ENCODE data around the gene ST3GAL3.
"Not testable (repeated sequence)": the region's sequence is repeated elsewhere in the genome, so short reads cannot be mapped to it uniquely, and the experiment has no call there.

The ST3GAL3 gene

GRCh38 chr1:43719063-43719462, 11.7 kb downstream of the ST3GAL3 start:
- Histone ChIP-seq H3K27me3 (ENCODE audit: insufficient read depth, low read length, poor library complexity) (no peaks in the 10 kb centered on the region), H3K27ac (ENCODE audit: low read length) (no peak overlapping the region), H3K4me2 (ENCODE audit: insufficient read depth, low read length) (no peak overlapping the region), H3K9ac (ENCODE audit: low read depth, low read length) (no peak overlapping the region), H3K36me3 (ENCODE audit: insufficient read depth, low read length) (peaks cover 5% of the 10 kb centered on the region; the same call in 1 of the 2 replicates), H3K9me3 (ENCODE audit: insufficient read depth, low read length, severe bottlenecking) (no peaks in the 10 kb centered on the region), H3K4me1 (ENCODE audit: insufficient read depth, low read length) (no peaks in the 10 kb centered on the region), H2AFZ (ENCODE audit: low read depth, low read length) (no peak overlapping the region), H4K20me1 (ENCODE audit: insufficient read depth, low read length) (no peaks in the 10 kb centered on the region; the same call in 1 of the 2 replicates), H3K79me2 (ENCODE audit: insufficient read depth, low read length) (peaks cover 15% of the 10 kb centered on the region; the same call in 1 of the 2 replicates), H3K4me3 (ENCODE audit: low read depth in 1 of 2, low read length in 2 of 2) (no peak overlapping the region)
- DNase-seq (no peak), ATAC-seq (ENCODE audit: insufficient read depth, low read depth) (no peak)
- TF ChIP-seq CTCF (IDR thresholded peaks at IDR 0.05; ENCODE audit: borderline replicate concordance, extremely low read depth, low read length, poor library complexity, severe bottlenecking) (no peak), EZH2 (IDR thresholded peaks at IDR 0.05; ENCODE audit: borderline replicate concordance, low read depth, low read length, severe bottlenecking) (no peak)

GRCh38 chr1:43719670-43720419, 12.5 kb downstream of the ST3GAL3 start:
- not testable (repeated sequence) for H3K9me3 ChIP-seq (ENCODE audit: insufficient read depth, low read length, severe bottlenecking); H3K36me3 ChIP-seq (ENCODE audit: insufficient read depth, low read length); H3K4me2 ChIP-seq (ENCODE audit: insufficient read depth, low read length); H4K20me1 ChIP-seq (ENCODE audit: insufficient read depth, low read length); ATAC-seq (ENCODE audit: insufficient read depth, low read depth); H3K4me3 ChIP-seq (ENCODE audit: low read depth in 1 of 2, low read length in 2 of 2); H3K9ac ChIP-seq (ENCODE audit: low read depth, low read length); H2AFZ ChIP-seq (ENCODE audit: low read depth, low read length); H3K27ac ChIP-seq (ENCODE audit: low read length); H3K4me1 ChIP-seq (ENCODE audit: insufficient read depth, low read length); H3K27me3 ChIP-seq (ENCODE audit: insufficient read depth, low read length, poor library complexity); DNase-seq
- H3K79me2 ChIP-seq (ENCODE audit: insufficient read depth, low read length) = peaks cover 19% of the 10 kb centered on the region; the same call in 1 of the 2 replicates

- Histone ChIP-seq H3K4me1 (ENCODE audit: insufficient read depth, low read length) (no peaks in the 10 kb centered on the region), H3K79me2 (ENCODE audit: insufficient read depth, low read length) (peaks cover 8% of the 10 kb centered on the region; the same call in 1 of the 2 replicates), H3K9ac (ENCODE audit: low read depth, low read length) (no peak overlapping the region), H4K20me1 (ENCODE audit: insufficient read depth, low read length) (0 out of 2 replicates have a peak, but pooled peaks cover 4% of the 10 kb centered on the region), H3K4me3 (ENCODE audit: low read depth in 1 of 2, low read length in 2 of 2) (no peak overlapping the region), H3K4me2 (ENCODE audit: insufficient read depth, low read length) (no peak overlapping the region), H3K36me3 (ENCODE audit: insufficient read depth, low read length) (no peaks in the 10 kb centered on the region; the same call in 1 of the 2 replicates), H3K27me3 (ENCODE audit: insufficient read depth, low read length, poor library complexity) (no peaks in the 10 kb centered on the region), H3K27ac (ENCODE audit: low read length) (no peak overlapping the region), H2AFZ (ENCODE audit: low read depth, low read length) (no peak overlapping the region), H3K9me3 (ENCODE audit: insufficient read depth, low read length, severe bottlenecking) (no peaks in the 10 kb centered on the region)
- TF ChIP-seq EZH2 (IDR thresholded peaks at IDR 0.05; ENCODE audit: borderline replicate concordance, low read depth, low read length, severe bottlenecking) (no peak), CTCF (IDR thresholded peaks at IDR 0.05; ENCODE audit: borderline replicate concordance, extremely low read depth, low read length, poor library complexity, severe bottlenecking) (no peak)
- DNase-seq (no peak), ATAC-seq (ENCODE audit: insufficient read depth, low read depth) (no peak)
These were observed 15.5 kb downstream of the ST3GAL3 start for GRCh38 chr1:43722810-43723209.

GRCh38 chr1:43729816-43730463, 22.6 kb downstream of the ST3GAL3 start:
- no peaks in the 10 kb centered on the region for H3K27me3 ChIP-seq (ENCODE audit: insufficient read depth, low read length, poor library complexity)
- no peaks in the 10 kb centered on the region for H3K4me1 ChIP-seq (ENCODE audit: insufficient read depth, low read length)
- TF ChIP-seq CTCF (IDR thresholded peaks at IDR 0.05; ENCODE audit: borderline replicate concordance, extremely low read depth, low read length, poor library complexity, severe bottlenecking) = no peak
- no peak for TF ChIP-seq EZH2 (IDR thresholded peaks at IDR 0.05; ENCODE audit: borderline replicate concordance, low read depth, low read length, severe bottlenecking)
- H3K4me3 ChIP-seq (ENCODE audit: low read depth in 1 of 2, low read length in 2 of 2) = no peak overlapping the region
- no peak overlapping the region for H3K27ac ChIP-seq (ENCODE audit: low read length)
- H2AFZ ChIP-seq (ENCODE audit: low read depth, low read length) = no peak overlapping the region
- no peak overlapping the region for H3K4me2 ChIP-seq (ENCODE audit: insufficient read depth, low read length)
- 0 out of 2 replicates have a peak, but pooled peaks cover 8% of the 10 kb centered on the region for H3K79me2 ChIP-seq (ENCODE audit: insufficient read depth, low read length)
- ATAC-seq (ENCODE audit: insufficient read depth, low read depth) = no peak
- H3K36me3 ChIP-seq (ENCODE audit: insufficient read depth, low read length) = no peaks in the 10 kb centered on the region
- no peak for DNase-seq
- H3K9me3 ChIP-seq (ENCODE audit: insufficient read depth, low read length, severe bottlenecking) = no peaks in the 10 kb centered on the region
- peaks cover 6% of the 10 kb centered on the region; the same call in 1 of the 2 replicates for H4K20me1 ChIP-seq (ENCODE audit: insufficient read depth, low read length)
- no peak overlapping the region for H3K9ac ChIP-seq (ENCODE audit: low read depth, low read length)

Measured in DND-41 (cell line).